Transverse colon (tissue), 4 donors: ENCODE results near the gene SMPDL3A. TPM values are rescaled to one million over a fixed set of nuclear protein-coding genes. Genes with fewer than 3 reads are reported as not detected.

Experiments used
- DNase-seq: peaks from one replicate; pipeline ENCODE4 v3.0.0-alpha.2; 2019
- H3K27ac ChIP-seq, 4 donors: fragments of 200-600 bp; sonication (generic); 2 replicates each; pipeline ENCODE4 v1.5.1; 2016 to 2018; ENCODE audit warnings: inconsistent platforms in 4 of 4
- H3K27me3 ChIP-seq: fragments of 200-600 bp; sonication (generic); 2 replicates; pipeline ENCODE4 v1.5.1; 2017; ENCODE audit warnings: inconsistent platforms
- H3K36me3 ChIP-seq, 4 donors: fragments of 200-600 bp; sonication (generic); 2 replicates each; pipeline ENCODE4 v1.5.1; 2017 to 2019; ENCODE audit warnings: inconsistent platforms in 4 of 4
- H3K4me1 ChIP-seq, 4 donors: fragments of 200-600 bp; sonication (generic); 2 replicates each; pipeline ENCODE4 v1.5.1; 2017 to 2020; ENCODE audit warnings: inconsistent platforms in 4 of 4
- H3K4me3 ChIP-seq, 4 donors: fragments of 200-600 bp; sonication (generic); 1 replicate in 1 of 4; 2 replicates in 3 of 4; pipeline versions ENCODE4 v1.5.1 to v1.6.1; 2017 to 2019; ENCODE audit warnings: inconsistent platforms in 4 of 4
- H3K9me3 ChIP-seq, 2 donors: fragments of 200-600 bp; sonication (generic); 2 replicates each; pipeline ENCODE4 v1.5.1; 2017 to 2019; ENCODE audit warnings: inconsistent platforms in 2 of 2
- EP300 ChIP-seq: sonication (generic); formaldehyde crosslinking; IDR thresholded peaks from one replicate; pipeline ENCODE4 v1.6.1; 2017; ENCODE audit warnings: antibody characterized with exemption, low read depth
- POLR2A ChIP-seq: fragments of 450-650 bp; IDR thresholded peaks from one replicate; pipeline ENCODE4 v1.6.1; 2016; ENCODE audit warnings: antibody characterized with exemption, mild to moderate bottlenecking, moderate library complexity
- POLR2AphosphoS5 ChIP-seq, 3 donors: sonication (generic); formaldehyde crosslinking; IDR thresholded peaks; one replicate each; pipeline ENCODE4 v1.6.1; 2016; ENCODE audit warnings: antibody characterized with exemption in 3 of 3
- WGBS, 2 donors: methylation state at CpG; one replicate each; pipeline ENCODE4 v1.1.5; 2018; ENCODE audit warnings: low coverage in 1 of 2; 5-methylcytosine and 5-hydroxymethylcytosine counted together
- in situ Hi-C, 4 donors: fragments of 200-750 bp; cut with MboI; loops; one replicate each; pipeline versions ENCODE4 v1.15.0 to v1.15.1; 2017; ENCODE audit warnings: low sequenced_read_pairs in 3 of 4, low pct_ligation_motif_present in 1 of 4, low pct_unique_long_range_greater_than_20kb in 1 of 4
- intact Hi-C: fragments of 100-400 bp; cut with DNase I; formaldehyde crosslinking; loops from one replicate; pipeline ENCODE4 v1.15.1; 2023; ENCODE audit warnings: low total_unique reads
- total RNA-seq, 4 donors: library from RNA; depleted of rRNA; stranded (reverse); fragments of >200 nt; gene quantifications; one replicate each; pipeline ENCODE4 v1.1.0, GENCODE V29; 2016
- TF ChIP-seq, protein P1 (sequence below), 5 experiments: fragments of 200-600 bp in 3 of 5; fragments of 450-650 bp in 2 of 5; sonication (generic) in 3 of 5; IDR thresholded peaks; 1 replicate in 2 of 5; 2 replicates in 3 of 5; pipeline ENCODE4 v1.5.1; 2016 to 2017; ENCODE audit warnings: antibody characterized with exemption in 5 of 5, inconsistent platforms in 3 of 5, mild to moderate bottlenecking in 2 of 5, moderate library complexity in 1 of 5

Gene SMPDL3A
- total RNA-seq, 4 donors from 2014 or later, result 10.1 to 353 (median 172) TPM

DNA sequence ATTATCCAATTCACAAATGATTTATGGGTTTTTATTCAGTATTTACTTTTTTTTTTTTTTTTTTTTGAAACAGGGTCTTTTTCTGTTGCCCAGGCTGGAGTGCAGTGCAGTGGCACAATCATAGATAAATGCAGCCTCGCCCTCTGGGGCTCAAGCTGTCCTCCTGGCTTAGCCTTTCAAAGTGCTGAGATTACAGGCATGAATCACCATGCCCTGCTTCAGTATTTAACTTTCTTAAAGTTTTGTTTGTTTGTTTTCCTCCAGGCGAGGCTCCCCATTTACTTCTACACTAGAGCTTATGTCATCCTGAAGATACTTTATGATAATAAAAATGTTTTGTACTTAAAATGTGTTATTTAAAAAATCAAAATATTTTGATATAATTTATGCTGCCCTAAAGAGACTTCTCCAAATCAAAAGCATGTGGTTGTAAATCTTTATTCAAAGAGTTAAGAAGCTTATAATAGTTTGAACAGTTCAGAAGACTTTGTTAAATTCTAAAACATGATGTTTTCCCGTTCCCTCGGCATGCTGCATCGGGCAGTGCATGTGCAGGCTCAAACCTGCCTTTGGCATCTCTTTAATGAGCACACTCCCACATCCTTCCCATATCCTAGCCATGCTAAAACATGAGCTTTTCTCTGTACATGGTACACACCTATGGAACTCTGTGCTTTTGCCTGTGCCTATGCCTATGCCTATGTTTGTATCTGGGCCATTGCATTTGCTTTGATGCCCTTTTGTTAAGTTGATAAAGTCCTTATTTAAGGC, 11.0 kb downstream of the SMPDL3A start:
- 59 to 60% methylated on average over 5 of the region's 5 CpGs for WGBS, 2 donors
- no peak overlapping the region for H3K4me3 ChIP-seq
- peaks cover 0 to 16% (median 2%) of the 10 kb centered on the region in 4 donors for H3K36me3 ChIP-seq
- intact Hi-C loops (no loop called here), in situ Hi-C loops (no loop called here)
- H3K27ac ChIP-seq, result peak overlapping the region; percentile 75 to 85 (median 80)
- peak; percentile 44 for DNase-seq
- H3K27me3 ChIP-seq, result no peaks in the 10 kb centered on the region
- peaks cover 7 to 64% (median 25%) of the 10 kb centered on the region in 4 donors for H3K4me1 ChIP-seq
- no peaks in the 10 kb centered on the region for H3K9me3 ChIP-seq
- no peak for TF ChIP-seq EP300
- TF ChIP-seq, protein P1, sequence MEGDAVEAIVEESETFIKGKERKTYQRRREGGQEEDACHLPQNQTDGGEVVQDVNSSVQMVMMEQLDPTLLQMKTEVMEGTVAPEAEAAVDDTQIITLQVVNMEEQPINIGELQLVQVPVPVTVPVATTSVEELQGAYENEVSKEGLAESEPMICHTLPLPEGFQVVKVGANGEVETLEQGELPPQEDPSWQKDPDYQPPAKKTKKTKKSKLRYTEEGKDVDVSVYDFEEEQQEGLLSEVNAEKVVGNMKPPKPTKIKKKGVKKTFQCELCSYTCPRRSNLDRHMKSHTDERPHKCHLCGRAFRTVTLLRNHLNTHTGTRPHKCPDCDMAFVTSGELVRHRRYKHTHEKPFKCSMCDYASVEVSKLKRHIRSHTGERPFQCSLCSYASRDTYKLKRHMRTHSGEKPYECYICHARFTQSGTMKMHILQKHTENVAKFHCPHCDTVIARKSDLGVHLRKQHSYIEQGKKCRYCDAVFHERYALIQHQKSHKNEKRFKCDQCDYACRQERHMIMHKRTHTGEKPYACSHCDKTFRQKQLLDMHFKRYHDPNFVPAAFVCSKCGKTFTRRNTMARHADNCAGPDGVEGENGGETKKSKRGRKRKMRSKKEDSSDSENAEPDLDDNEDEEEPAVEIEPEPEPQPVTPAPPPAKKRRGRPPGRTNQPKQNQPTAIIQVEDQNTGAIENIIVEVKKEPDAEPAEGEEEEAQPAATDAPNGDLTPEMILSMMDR (IDR thresholded peaks at IDR 0.05), result no peak
- no peak for TF ChIP-seq POLR2A
- TF ChIP-seq POLR2AphosphoS5 (IDR thresholded peaks at IDR 0.05), result no peak

DNA sequence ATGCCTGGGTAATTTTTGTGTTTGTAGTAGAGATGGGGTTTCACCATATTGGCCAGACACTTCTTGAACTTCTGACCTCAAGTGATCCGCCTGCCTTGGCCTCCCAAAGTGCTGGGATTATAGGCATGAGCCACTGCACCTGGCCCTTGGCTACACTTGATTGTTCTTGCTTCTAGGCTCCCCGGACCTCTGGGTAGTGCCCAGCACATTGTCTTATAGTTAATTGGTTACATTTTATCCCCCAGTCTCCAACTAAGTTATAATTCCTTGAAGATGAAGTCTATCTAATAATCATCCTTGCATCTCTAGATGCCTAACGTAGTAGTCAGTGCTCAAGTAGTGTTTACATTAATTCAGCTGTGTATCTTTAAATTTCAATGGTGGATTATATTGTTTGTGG, 11.8 kb downstream of the SMPDL3A start:
- no peak for TF ChIP-seq POLR2AphosphoS5 (IDR thresholded peaks at IDR 0.05)
- TF ChIP-seq, protein P1 (IDR thresholded peaks at IDR 0.05), result no peak
- no peak for TF ChIP-seq EP300
- no peak for TF ChIP-seq POLR2A
- in situ Hi-C loops (no loop called here), intact Hi-C loops (no loop called here)
- H3K4me3 ChIP-seq, result no peak overlapping the region
- H3K27me3 ChIP-seq, result no peaks in the 10 kb centered on the region
- DNase-seq, result no peak
- no peaks in the 10 kb centered on the region for H3K9me3 ChIP-seq
- H3K4me1 ChIP-seq, result peaks cover 11 to 68% (median 25%) of the 10 kb centered on the region in 4 donors
- peak overlapping the region in 2 of 4 donors; percentile 75 to 82 for H3K27ac ChIP-seq
- WGBS, 2 donors, result 51 to 63% methylated on average over 2 to 3 of the region's 3 CpGs
- H3K36me3 ChIP-seq, result peaks cover 0 to 23% (median 6%) of the 10 kb centered on the region in 4 donors

DNA sequence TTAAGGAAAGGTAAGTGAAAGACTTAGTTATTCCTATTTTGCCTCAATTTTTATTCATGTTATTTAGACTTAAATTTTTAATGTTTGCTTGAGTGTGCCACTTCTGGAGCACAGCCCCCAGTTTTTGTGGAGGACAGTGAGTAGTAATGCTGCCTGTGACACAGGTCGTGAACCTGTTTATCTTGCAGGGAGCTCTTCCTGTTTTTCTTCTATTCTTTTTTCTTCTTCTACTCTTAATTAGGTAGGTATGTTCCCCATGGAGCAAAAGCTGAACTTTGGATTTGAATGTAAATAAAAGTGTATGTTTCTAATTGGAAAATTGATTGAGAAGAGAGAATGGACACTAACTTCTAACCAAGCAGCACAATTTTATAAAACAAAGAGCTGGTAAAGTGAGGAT, 12.3 kb downstream of the SMPDL3A start:
- DNase-seq, result no peak
- intact Hi-C loops (no loop called here), in situ Hi-C loops (no loop called here)
- no peak overlapping the region for H3K27ac ChIP-seq
- H3K27me3 ChIP-seq, result no peaks in the 10 kb centered on the region
- WGBS, 2 donors, result 72 to 73% methylated on average over 1 of the region's 1 CpG
- H3K9me3 ChIP-seq, result no peaks in the 10 kb centered on the region
- no peak overlapping the region for H3K4me3 ChIP-seq
- peaks cover 0 to 27% (median 6%) of the 10 kb centered on the region in 4 donors for H3K36me3 ChIP-seq
- peaks cover 11 to 67% (median 25%) of the 10 kb centered on the region in 4 donors for H3K4me1 ChIP-seq
- TF ChIP-seq, protein P1 (IDR thresholded peaks at IDR 0.05), result no peak
- TF ChIP-seq POLR2AphosphoS5 (IDR thresholded peaks at IDR 0.05) (no peak), EP300 (no peak), POLR2A (no peak)

DNA sequence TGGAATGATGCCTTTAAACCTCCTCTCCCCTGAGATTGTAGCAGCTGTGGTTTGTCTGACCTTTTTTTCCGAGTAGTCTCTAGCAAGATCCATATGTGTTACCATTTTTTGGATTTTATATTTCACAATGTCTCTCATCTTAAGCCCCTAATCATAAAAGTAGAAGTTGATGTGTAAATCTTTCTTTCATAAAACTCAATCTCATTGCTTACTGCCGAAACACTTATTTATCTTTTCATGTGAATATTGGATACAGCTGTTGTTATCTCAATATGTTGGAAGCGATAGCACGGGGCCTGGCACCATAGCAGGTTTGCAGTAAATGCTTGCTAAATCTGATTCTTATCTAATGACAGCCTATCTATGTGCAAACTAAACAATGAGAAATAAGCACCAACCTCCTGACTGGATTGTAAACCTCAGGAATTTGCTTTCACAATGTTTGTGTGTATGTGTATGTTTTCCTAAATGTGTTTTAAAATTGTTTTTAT, 14.2 kb downstream of the SMPDL3A start:
- Histone ChIP-seq H3K36me3 (peaks cover 0 to 21% (median 6%) of the 10 kb centered on the region in 4 donors), H3K27me3 (no peaks in the 10 kb centered on the region), H3K27ac (peak overlapping the region in 3 of 4 donors; percentile 2 to 4 (median 2)), H3K9me3 (no peaks in the 10 kb centered on the region), H3K4me1 (peaks cover 11 to 51% (median 20%) of the 10 kb centered on the region in 4 donors), H3K4me3 (no peak overlapping the region)
- no peak for DNase-seq
- in situ Hi-C loops (no loop called here), intact Hi-C loops (no loop called here)
- whole genome bisulfite sequencing, 2 donors, result 5 to 10% methylated on average over 3 to 4 of the region's 4 CpGs
- TF ChIP-seq POLR2A (no peak), POLR2AphosphoS5 (IDR thresholded peaks at IDR 0.05) (peak in 1 of 3 donors; percentile 60), EP300 (no peak)
- TF ChIP-seq, protein P1 (IDR thresholded peaks at IDR 0.05), result no peak
